Measurements from ENCODE around the gene RNF39. TPM values are rescaled to one million over a fixed set of nuclear protein-coding genes. Genes with fewer than 3 reads are reported as not detected.

RNF39 gene
- total RNA-seq, 2 experiments from 2014 or later: not detected

GRCh38 chr6:30063315-30063714 is 12.3 kb downstream of the RNF39 start:
- no TSS peak for BruUV-seq (replicated peaks)
- no peaks in the 10 kb centered on the region for H3K9me2 ChIP-seq (ENCODE audit: insufficient read depth, low read length)
- no peak overlapping the region for H2AFZ ChIP-seq (ENCODE audit: low read length)
- no peak for DNase-seq (ENCODE audit: low spot score)
- H3K4me3 ChIP-seq (ENCODE audit: low read depth, low read length, poor library complexity, severe bottlenecking): peak overlapping the region; percentile 81
- peaks cover 66% of the 10 kb centered on the region for H3K79me2 ChIP-seq (ENCODE audit: insufficient read depth, low read depth, low read length)
- H4K20me1 ChIP-seq (ENCODE audit: insufficient read depth, low read length): no peaks in the 10 kb centered on the region
- H3K9me3 ChIP-seq (ENCODE audit: low read length): no peaks in the 10 kb centered on the region
- POLR2A ChIA-PET: no interaction called here
- TF ChIP-seq, protein P1, sequence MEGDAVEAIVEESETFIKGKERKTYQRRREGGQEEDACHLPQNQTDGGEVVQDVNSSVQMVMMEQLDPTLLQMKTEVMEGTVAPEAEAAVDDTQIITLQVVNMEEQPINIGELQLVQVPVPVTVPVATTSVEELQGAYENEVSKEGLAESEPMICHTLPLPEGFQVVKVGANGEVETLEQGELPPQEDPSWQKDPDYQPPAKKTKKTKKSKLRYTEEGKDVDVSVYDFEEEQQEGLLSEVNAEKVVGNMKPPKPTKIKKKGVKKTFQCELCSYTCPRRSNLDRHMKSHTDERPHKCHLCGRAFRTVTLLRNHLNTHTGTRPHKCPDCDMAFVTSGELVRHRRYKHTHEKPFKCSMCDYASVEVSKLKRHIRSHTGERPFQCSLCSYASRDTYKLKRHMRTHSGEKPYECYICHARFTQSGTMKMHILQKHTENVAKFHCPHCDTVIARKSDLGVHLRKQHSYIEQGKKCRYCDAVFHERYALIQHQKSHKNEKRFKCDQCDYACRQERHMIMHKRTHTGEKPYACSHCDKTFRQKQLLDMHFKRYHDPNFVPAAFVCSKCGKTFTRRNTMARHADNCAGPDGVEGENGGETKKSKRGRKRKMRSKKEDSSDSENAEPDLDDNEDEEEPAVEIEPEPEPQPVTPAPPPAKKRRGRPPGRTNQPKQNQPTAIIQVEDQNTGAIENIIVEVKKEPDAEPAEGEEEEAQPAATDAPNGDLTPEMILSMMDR (conservative IDR thresholded peaks at IDR 0.05; ENCODE audit: low read length): no peak
- no peak for TF ChIP-seq EZH2phosphoT487 (IDR thresholded peaks at IDR 0.05; ENCODE audit: borderline replicate concordance, low read depth, low read length)
- peaks cover 43% of the 10 kb centered on the region for H3K4me1 ChIP-seq (ENCODE audit: insufficient read depth, low read length, poor library complexity, severe bottlenecking)
- CTCF ChIA-PET (ENCODE audit: unreplicated experiment): no interaction called here
- peak overlapping the region; percentile 92 for H3K4me2 ChIP-seq (ENCODE audit: low read length)
- H3K36me3 ChIP-seq (ENCODE audit: insufficient read depth, low read length): peaks cover 18% of the 10 kb centered on the region
- intact Hi-C loops (cut with micrococcal nuclease; ENCODE audit: unreplicated experiment): loop anchor here (10.0 kb wide), 2 partner anchors 281 to 1919 kb away; partner anchors contain the start of genes RPP21 and ZKSCAN8
- no peak overlapping the region for H3K27ac ChIP-seq (ENCODE audit: low read depth, low read length, poor library complexity, severe bottlenecking)

GRCh38 chr6:30062471-30063178 is 12.9 kb downstream of the RNF39 start:
- no peak overlapping the region for H2AFZ ChIP-seq (ENCODE audit: low read length)
- peaks cover 18% of the 10 kb centered on the region for H3K36me3 ChIP-seq (ENCODE audit: insufficient read depth, low read length)
- H3K9me3 ChIP-seq (ENCODE audit: low read length): no peaks in the 10 kb centered on the region
- H3K4me1 ChIP-seq (ENCODE audit: insufficient read depth, low read length, poor library complexity, severe bottlenecking): peaks cover 38% of the 10 kb centered on the region
- H3K4me3 ChIP-seq (ENCODE audit: low read depth, low read length, poor library complexity, severe bottlenecking): peak overlapping the region; percentile 81
- intact Hi-C loops (cut with micrococcal nuclease; ENCODE audit: unreplicated experiment): loop anchor here (10.0 kb wide), 2 partner anchors 282 to 1918 kb away; partner anchors contain the start of genes RPP21 and ZKSCAN8
- peaks cover 59% of the 10 kb centered on the region for H3K79me2 ChIP-seq (ENCODE audit: insufficient read depth, low read depth, low read length)
- BruUV-seq (replicated peaks): no TSS peak
- POLR2A ChIA-PET: interaction anchor here (0.6 kb wide), 2 partner anchors 72 to 1081 kb away, joined by 3 to 5 read pairs; no protein-coding TSS in a partner anchor
- H4K20me1 ChIP-seq (ENCODE audit: insufficient read depth, low read length): no peaks in the 10 kb centered on the region
- CTCF ChIA-PET (ENCODE audit: unreplicated experiment): no interaction called here
- peak overlapping the region; percentile 92 for H3K4me2 ChIP-seq (ENCODE audit: low read length)
- DNase-seq (ENCODE audit: low spot score): peak; percentile 12
- H3K27ac ChIP-seq (ENCODE audit: low read depth, low read length, poor library complexity, severe bottlenecking): no peak overlapping the region
- no peak for TF ChIP-seq EZH2phosphoT487 (IDR thresholded peaks at IDR 0.05; ENCODE audit: borderline replicate concordance, low read depth, low read length)
- TF ChIP-seq, protein P1 (conservative IDR thresholded peaks at IDR 0.05; ENCODE audit: low read length): no peak
- H3K9me2 ChIP-seq (ENCODE audit: insufficient read depth, low read length): no peaks in the 10 kb centered on the region
